A549 (cell line): ENCODE measurements around the gene FAM25G.

Experiments used
- BHLHE40 ChIP-seq: IDR thresholded peaks from 2 replicates; pipeline ENCODE4 v1.6.1; 2012; ENCODE audit warnings: low read depth, low read length, inconsistent platforms
- CTCF ChIP-seq: fragments of >200 bp; sonication (Bioruptor Twin); formaldehyde crosslinking; IDR thresholded peaks from 3 replicates; pipeline ENCODE4 v1.5.1; 2016
- PBX3 ChIP-seq: IDR thresholded peaks from 2 replicates; pipeline ENCODE4 v1.6.1; 2012
- REST ChIP-seq: fragments of 200-600 bp; sonication (generic); IDR thresholded peaks from 2 replicates; pipeline ENCODE4 v1.6.1; 2016; ENCODE audit warnings: antibody characterized with exemption, mild to moderate bottlenecking, moderate library complexity
- RNF2 ChIP-seq: fragments of 200-600 bp; sonication (generic); IDR thresholded peaks from 2 replicates; pipeline ENCODE4 v1.6.1; 2016; ENCODE audit warnings: low read depth, mild to moderate bottlenecking, antibody characterized with exemption, moderate library complexity, borderline replicate concordance
- SREBF2 ChIP-seq: fragments of 450-650 bp; IDR thresholded peaks from 2 replicates; pipeline ENCODE4 v1.6.1; 2014; ENCODE audit warnings: mild to moderate bottlenecking, moderate library complexity
- ZFP36 ChIP-seq: fragments of 450-650 bp; IDR thresholded peaks from 2 replicates; pipeline ENCODE4 v1.6.1; 2014; ENCODE audit warnings: borderline replicate concordance; ENCODE audit not compliant: partially characterized antibody
- TF ChIP-seq, protein P1 (sequence below): IDR thresholded peaks from 2 replicates; pipeline ENCODE4 v1.6.1; 2012

- TF ChIP-seq CTCF (no peak), RNF2 (no peak), REST (no peak), SREBF2 (no peak), ZFP36 (no peak), PBX3 (no peak), BHLHE40 (no peak)
- TF ChIP-seq, protein P1, sequence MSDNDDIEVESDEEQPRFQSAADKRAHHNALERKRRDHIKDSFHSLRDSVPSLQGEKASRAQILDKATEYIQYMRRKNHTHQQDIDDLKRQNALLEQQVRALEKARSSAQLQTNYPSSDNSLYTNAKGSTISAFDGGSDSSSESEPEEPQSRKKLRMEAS, result no peak
Observed at GRCh38 chr10:47441938-47442337, 49.6 kb downstream of the FAM25G start.
